ENCODE results near the gene PHC2.

DNA sequence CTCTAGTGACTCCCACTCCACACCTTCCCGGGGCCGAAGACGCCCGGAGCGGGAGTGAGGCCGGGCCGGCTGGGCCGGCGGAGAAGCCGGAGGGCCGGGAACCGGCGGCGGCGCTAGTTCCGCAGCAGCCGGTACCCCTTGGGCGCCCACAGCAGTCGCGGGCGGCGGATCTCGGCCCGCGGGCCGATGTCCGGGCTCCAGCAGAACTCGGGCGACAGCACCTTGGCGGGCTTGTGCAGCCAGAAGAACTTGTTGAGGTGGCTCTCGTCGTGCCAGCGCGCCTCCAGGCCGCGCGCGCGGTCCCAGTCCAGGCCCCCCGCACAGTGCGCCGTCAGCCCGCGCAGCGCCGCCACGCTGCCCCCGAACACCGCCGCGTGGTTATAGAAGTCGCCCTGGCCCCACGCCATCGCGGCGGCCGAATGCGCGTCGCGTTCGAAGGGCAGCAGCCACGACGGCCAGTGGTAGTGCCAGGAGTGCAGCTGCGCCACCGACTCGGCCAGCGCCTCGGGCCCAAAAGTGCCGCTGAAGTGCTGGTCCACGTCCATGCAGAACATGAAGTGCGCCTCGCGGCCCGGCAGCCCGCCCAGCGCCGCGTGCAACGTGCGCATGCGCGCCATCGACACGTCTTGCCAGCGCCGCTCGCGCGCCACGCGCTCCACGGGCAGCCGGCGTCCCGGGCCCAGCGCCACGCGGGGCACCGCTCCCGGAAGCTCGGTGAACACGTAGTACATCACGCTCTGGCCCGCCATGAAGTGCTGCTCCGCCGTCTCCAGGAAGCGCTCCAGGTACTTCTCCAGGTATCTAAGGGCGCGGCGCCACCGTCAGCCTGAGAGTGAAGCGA lies 124.0 kb downstream of the PHC2 start:
- TF ChIP-seq, protein P1, sequence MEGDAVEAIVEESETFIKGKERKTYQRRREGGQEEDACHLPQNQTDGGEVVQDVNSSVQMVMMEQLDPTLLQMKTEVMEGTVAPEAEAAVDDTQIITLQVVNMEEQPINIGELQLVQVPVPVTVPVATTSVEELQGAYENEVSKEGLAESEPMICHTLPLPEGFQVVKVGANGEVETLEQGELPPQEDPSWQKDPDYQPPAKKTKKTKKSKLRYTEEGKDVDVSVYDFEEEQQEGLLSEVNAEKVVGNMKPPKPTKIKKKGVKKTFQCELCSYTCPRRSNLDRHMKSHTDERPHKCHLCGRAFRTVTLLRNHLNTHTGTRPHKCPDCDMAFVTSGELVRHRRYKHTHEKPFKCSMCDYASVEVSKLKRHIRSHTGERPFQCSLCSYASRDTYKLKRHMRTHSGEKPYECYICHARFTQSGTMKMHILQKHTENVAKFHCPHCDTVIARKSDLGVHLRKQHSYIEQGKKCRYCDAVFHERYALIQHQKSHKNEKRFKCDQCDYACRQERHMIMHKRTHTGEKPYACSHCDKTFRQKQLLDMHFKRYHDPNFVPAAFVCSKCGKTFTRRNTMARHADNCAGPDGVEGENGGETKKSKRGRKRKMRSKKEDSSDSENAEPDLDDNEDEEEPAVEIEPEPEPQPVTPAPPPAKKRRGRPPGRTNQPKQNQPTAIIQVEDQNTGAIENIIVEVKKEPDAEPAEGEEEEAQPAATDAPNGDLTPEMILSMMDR (IDR thresholded peaks at IDR 0.05) = no peak
- TF ChIP-seq POLR2A (IDR thresholded peaks at IDR 0.05) (no peak), POLR2AphosphoS5 (IDR thresholded peaks at IDR 0.05) (no peak), EP300 (IDR thresholded peaks at IDR 0.05) (no peak)
